ENCODE measurements around the gene EMX1.

DNA sequence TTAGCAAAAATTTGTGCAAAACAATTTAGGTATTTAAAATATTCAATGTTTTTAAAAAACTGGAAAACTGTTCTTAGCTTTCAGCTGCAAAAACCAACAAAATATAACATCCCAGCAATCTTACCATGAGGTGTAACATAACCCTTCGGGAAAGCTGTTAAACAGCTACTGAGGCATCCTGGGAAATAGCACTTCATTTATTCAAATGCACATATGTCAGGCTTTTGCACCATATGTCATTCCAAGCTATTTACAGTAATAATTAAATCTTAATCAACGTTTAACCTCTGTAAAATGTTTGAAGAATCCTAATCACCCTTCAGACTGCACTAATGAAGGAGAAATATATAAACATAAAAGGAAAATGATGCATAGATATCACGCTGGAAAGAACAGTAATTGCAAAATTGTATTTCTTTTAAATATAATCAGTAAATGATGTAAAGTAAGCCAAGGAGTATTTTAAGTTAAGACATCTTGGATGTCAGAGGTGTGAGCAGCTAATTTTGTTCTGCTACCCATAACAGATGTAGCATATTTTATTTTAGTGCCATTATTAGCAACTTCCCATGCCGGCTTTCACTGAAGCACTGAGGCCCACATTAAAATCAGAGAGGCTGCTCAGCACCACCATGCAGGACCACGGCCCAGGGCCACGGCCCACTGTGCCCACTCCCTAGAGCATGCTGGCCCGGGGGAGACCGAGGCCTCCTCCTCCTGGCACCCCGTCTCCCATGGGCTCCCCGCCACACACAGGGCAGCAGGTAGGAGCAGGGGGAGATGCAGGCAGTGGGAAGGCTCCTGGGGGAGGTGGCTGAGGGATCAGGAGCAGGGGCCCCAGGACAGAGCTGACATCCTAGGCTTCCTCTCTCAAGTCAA is 30.9 kb downstream of the EMX1 start:
- TF ChIP-seq, protein P1, sequence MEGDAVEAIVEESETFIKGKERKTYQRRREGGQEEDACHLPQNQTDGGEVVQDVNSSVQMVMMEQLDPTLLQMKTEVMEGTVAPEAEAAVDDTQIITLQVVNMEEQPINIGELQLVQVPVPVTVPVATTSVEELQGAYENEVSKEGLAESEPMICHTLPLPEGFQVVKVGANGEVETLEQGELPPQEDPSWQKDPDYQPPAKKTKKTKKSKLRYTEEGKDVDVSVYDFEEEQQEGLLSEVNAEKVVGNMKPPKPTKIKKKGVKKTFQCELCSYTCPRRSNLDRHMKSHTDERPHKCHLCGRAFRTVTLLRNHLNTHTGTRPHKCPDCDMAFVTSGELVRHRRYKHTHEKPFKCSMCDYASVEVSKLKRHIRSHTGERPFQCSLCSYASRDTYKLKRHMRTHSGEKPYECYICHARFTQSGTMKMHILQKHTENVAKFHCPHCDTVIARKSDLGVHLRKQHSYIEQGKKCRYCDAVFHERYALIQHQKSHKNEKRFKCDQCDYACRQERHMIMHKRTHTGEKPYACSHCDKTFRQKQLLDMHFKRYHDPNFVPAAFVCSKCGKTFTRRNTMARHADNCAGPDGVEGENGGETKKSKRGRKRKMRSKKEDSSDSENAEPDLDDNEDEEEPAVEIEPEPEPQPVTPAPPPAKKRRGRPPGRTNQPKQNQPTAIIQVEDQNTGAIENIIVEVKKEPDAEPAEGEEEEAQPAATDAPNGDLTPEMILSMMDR (IDR thresholded peaks at IDR 0.05): no peak
- TF ChIP-seq EP300 (IDR thresholded peaks at IDR 0.05): no peak

Data from ovary (tissue), 3 donors.